ENCODE data around the gene CORO2B. TPM values are rescaled to one million over a fixed set of nuclear protein-coding genes. Genes with fewer than 3 reads are reported as not detected.

The CORO2B gene
- total RNA-seq, 1 donor from 2014 or later = 16.3 TPM

- DNase-seq = no peak
- Mint-ChIP-seq H3K27me3 (ENCODE audit: unreplicated experiment) (no peaks in the 10 kb centered on the region), H3K4me1 (ENCODE audit: low read depth, unreplicated experiment) (peaks cover 9% of the 10 kb centered on the region)
Observed at GRCh38 chr15:68735610-68736009, 156.8 kb downstream of the CORO2B start.

GRCh38 chr15:68739390-68740080 is 160.7 kb downstream of the CORO2B start:
- TF ChIP-seq CTCF (IDR thresholded peaks at IDR 0.05; ENCODE audit: partially characterized antibody, unreplicated experiment) = no peak
- no peaks in the 10 kb centered on the region for H3K36me3 Mint-ChIP-seq (ENCODE audit: unreplicated experiment)
- no peaks in the 10 kb centered on the region for H3K4me1 Mint-ChIP-seq (ENCODE audit: low read depth, unreplicated experiment)
- H3K27ac Mint-ChIP-seq (ENCODE audit: unreplicated experiment) = no peak overlapping the region
- no peak overlapping the region for H3K4me3 Mint-ChIP-seq (ENCODE audit: unreplicated experiment)
- no peaks in the 10 kb centered on the region for H3K9me3 Mint-ChIP-seq (ENCODE audit: unreplicated experiment)
- no peak for DNase-seq
- no peaks in the 10 kb centered on the region for H3K27me3 Mint-ChIP-seq (ENCODE audit: unreplicated experiment)

More at GRCh38 chr15:68735610-68736009, 156.8 kb downstream of the CORO2B start:
- H3K36me3 Mint-ChIP-seq (ENCODE audit: unreplicated experiment) = no peaks in the 10 kb centered on the region
- H3K9me3 Mint-ChIP-seq (ENCODE audit: unreplicated experiment) = no peaks in the 10 kb centered on the region
- no peak overlapping the region for H3K4me3 Mint-ChIP-seq (ENCODE audit: unreplicated experiment)
- no peak overlapping the region for H3K27ac Mint-ChIP-seq (ENCODE audit: unreplicated experiment)
- TF ChIP-seq CTCF (IDR thresholded peaks at IDR 0.05; ENCODE audit: partially characterized antibody, unreplicated experiment) = no peak

GRCh38 chr15:68743256-68743655 is 164.5 kb downstream of the CORO2B start:
- Mint-ChIP-seq H3K4me3 (ENCODE audit: unreplicated experiment) (no peak overlapping the region), H3K9me3 (ENCODE audit: unreplicated experiment) (no peaks in the 10 kb centered on the region), H3K4me1 (ENCODE audit: low read depth, unreplicated experiment) (no peaks in the 10 kb centered on the region), H3K27ac (ENCODE audit: unreplicated experiment) (no peak overlapping the region), H3K27me3 (ENCODE audit: unreplicated experiment) (no peaks in the 10 kb centered on the region), H3K36me3 (ENCODE audit: unreplicated experiment) (no peaks in the 10 kb centered on the region)
- no peak for TF ChIP-seq CTCF (IDR thresholded peaks at IDR 0.05; ENCODE audit: partially characterized antibody, unreplicated experiment)
- no peak for DNase-seq

GRCh38 chr15:68749365-68749764 is 170.6 kb downstream of the CORO2B start:
- Mint-ChIP-seq H3K9me3 (ENCODE audit: unreplicated experiment) (peaks cover 1% of the 10 kb centered on the region), H3K4me1 (ENCODE audit: low read depth, unreplicated experiment) (no peaks in the 10 kb centered on the region), H3K27me3 (ENCODE audit: unreplicated experiment) (no peaks in the 10 kb centered on the region), H3K27ac (ENCODE audit: unreplicated experiment) (no peak overlapping the region), H3K36me3 (ENCODE audit: unreplicated experiment) (no peaks in the 10 kb centered on the region), H3K4me3 (ENCODE audit: unreplicated experiment) (no peak overlapping the region)
- no peak for DNase-seq
- no peak for TF ChIP-seq CTCF (IDR thresholded peaks at IDR 0.05; ENCODE audit: partially characterized antibody, unreplicated experiment)

- no peak overlapping the region for H3K4me3 Mint-ChIP-seq (ENCODE audit: unreplicated experiment)
- no peaks in the 10 kb centered on the region for H3K36me3 Mint-ChIP-seq (ENCODE audit: unreplicated experiment)
- no peak overlapping the region for H3K27ac Mint-ChIP-seq (ENCODE audit: unreplicated experiment)
- no peak for DNase-seq
- TF ChIP-seq CTCF (IDR thresholded peaks at IDR 0.05; ENCODE audit: partially characterized antibody, unreplicated experiment) = no peak
- peaks cover 1% of the 10 kb centered on the region for H3K9me3 Mint-ChIP-seq (ENCODE audit: unreplicated experiment)
- no peaks in the 10 kb centered on the region for H3K4me1 Mint-ChIP-seq (ENCODE audit: low read depth, unreplicated experiment)
- no peaks in the 10 kb centered on the region for H3K27me3 Mint-ChIP-seq (ENCODE audit: unreplicated experiment)
Observed at GRCh38 chr15:68749793-68750192, 171.0 kb downstream of the CORO2B start.
